Measurements from ENCODE around the gene GAN. TPM values are rescaled to one million over a fixed set of nuclear protein-coding genes. Genes with fewer than 3 reads are reported as not detected.

GAN gene
- total and polyA plus RNA-seq, 2 of the 4 experiments (the other 2 are of a cell fraction), result 1.1 to 5.7 TPM

DNA sequence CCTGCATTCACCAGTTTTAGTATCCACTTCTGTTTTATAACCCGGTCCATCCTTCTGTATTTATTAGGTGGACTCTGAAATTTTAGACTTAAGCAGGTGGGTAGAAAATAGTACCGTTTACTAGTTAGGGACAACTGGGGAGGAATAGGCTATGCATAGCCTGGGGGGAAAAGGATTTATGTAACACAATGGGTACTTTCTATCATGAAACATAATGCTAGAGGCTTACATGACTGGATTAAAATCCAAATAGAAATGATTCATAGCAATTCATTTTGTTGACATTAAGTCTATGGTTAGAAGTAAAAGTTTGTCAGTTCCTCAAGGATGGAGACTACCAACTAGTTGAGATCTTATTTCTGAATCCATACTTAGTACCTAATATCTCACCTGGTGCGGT lies 18.6 kb downstream of the GAN start:
- H3K36me3 ChIP-seq (ENCODE audit: control insufficient read depth, insufficient read depth, low read length), result no peaks in the 10 kb centered on the region
- H3K27me3 ChIP-seq (ENCODE audit: control insufficient read depth, insufficient read depth, low read length), result no peaks in the 10 kb centered on the region
- no peak for DNase-seq
- H2AFZ ChIP-seq (replicated peaks; ENCODE audit: low read length, poor library complexity), result no peak overlapping the region
- ChIA-PET POLR2A (ENCODE audit: unreplicated experiment) (no interaction called here), CTCF (no interaction called here)
- H3K4ac ChIP-seq (ENCODE audit: low read depth, low read length), result no peak overlapping the region
- no peak overlapping the region for H2AK9ac ChIP-seq (replicated peaks; ENCODE audit: low read depth, low read length, poor library complexity)
- dilution Hi-C loops (cut with HindIII; ENCODE audit: low sequenced_read_pairs, unreplicated experiment) (no loop called here), intact Hi-C loops (cut with micrococcal nuclease) (no loop called here), in situ Hi-C loops (cut with MboI; ENCODE audit: low sequenced_read_pairs) (no loop called here)
- no peak overlapping the region for H2BK120ac ChIP-seq (ENCODE audit: low read depth, low read length)
- H3K9me1 ChIP-seq (ENCODE audit: insufficient read depth, low read length), result peaks cover 11% of the 10 kb centered on the region
- H3K23ac ChIP-seq (ENCODE audit: low read depth, low read length), result no peak overlapping the region
- H4K91ac ChIP-seq (ENCODE audit: insufficient read depth, low read depth, low read length), result no peak overlapping the region
- no peak overlapping the region for H3K9ac ChIP-seq (ENCODE audit: low read depth, low read length)
- no peak overlapping the region for H3K4me3 ChIP-seq (ENCODE audit: insufficient read depth, low read depth, low read length)
- no peak overlapping the region for H2AK5ac ChIP-seq (ENCODE audit: low read depth, low read length)
- no peak overlapping the region for H2BK5ac ChIP-seq (ENCODE audit: low read depth, low read length, poor library complexity, severe bottlenecking)
- TF ChIP-seq, protein P1, sequence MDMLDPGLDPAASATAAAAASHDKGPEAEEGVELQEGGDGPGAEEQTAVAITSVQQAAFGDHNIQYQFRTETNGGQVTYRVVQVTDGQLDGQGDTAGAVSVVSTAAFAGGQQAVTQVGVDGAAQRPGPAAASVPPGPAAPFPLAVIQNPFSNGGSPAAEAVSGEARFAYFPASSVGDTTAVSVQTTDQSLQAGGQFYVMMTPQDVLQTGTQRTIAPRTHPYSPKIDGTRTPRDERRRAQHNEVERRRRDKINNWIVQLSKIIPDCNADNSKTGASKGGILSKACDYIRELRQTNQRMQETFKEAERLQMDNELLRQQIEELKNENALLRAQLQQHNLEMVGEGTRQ (IDR thresholded peaks at IDR 0.05; ENCODE audit: low read depth, low read length), result no peak
- TF ChIP-seq, protein P2, sequence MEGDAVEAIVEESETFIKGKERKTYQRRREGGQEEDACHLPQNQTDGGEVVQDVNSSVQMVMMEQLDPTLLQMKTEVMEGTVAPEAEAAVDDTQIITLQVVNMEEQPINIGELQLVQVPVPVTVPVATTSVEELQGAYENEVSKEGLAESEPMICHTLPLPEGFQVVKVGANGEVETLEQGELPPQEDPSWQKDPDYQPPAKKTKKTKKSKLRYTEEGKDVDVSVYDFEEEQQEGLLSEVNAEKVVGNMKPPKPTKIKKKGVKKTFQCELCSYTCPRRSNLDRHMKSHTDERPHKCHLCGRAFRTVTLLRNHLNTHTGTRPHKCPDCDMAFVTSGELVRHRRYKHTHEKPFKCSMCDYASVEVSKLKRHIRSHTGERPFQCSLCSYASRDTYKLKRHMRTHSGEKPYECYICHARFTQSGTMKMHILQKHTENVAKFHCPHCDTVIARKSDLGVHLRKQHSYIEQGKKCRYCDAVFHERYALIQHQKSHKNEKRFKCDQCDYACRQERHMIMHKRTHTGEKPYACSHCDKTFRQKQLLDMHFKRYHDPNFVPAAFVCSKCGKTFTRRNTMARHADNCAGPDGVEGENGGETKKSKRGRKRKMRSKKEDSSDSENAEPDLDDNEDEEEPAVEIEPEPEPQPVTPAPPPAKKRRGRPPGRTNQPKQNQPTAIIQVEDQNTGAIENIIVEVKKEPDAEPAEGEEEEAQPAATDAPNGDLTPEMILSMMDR (conservative IDR thresholded peaks at IDR 0.05; ENCODE audit: low read depth, low read length), result no peak
- TF ChIP-seq NFE2L2 (IDR thresholded peaks at IDR 0.05; ENCODE audit: low read depth, low read length) (no peak), POLR2A (IDR thresholded peaks at IDR 0.05; ENCODE audit: low read depth, low read length) (no peak)
- peaks cover 38 to 44% of the 10 kb centered on the region in 2 experiments for H3K79me1 ChIP-seq (ENCODE audit: low read depth in 1 of 2, low read length in 2 of 2)
- H3K27ac ChIP-seq (ENCODE audit: insufficient read depth, low read length), result no peak overlapping the region
- 100% methylated on average over 1 of the region's 3 CpGs; no CpG with 5 or more reads in 1 of the 2 experiments for WGBS, 2 experiments (ENCODE audit: extremely low coverage in 2 of 2, insufficient read length in 1 of 2)
- H2BK15ac ChIP-seq (ENCODE audit: low read depth, low read length), result no peak overlapping the region
- no peak overlapping the region for H3K14ac ChIP-seq (replicated peaks; ENCODE audit: low read depth, low read length)
- H3K4me1 ChIP-seq (ENCODE audit: control insufficient read depth, insufficient read depth, low read length), result peaks cover 2% of the 10 kb centered on the region; the same call in 1 of the 2 replicates
- H3K4me2 ChIP-seq (ENCODE audit: low read depth, low read length), result no peak overlapping the region
- H4K20me1 ChIP-seq (ENCODE audit: insufficient read depth, low read length), result peaks cover 25% of the 10 kb centered on the region
- H3K18ac ChIP-seq (ENCODE audit: low read depth, low read length), result no peak overlapping the region
- H3K9me3 ChIP-seq (ENCODE audit: control insufficient read depth, insufficient read depth, low read length), result no peaks in the 10 kb centered on the region
- no TSS peak for BruUV-seq (replicated peaks)
- no peak overlapping the region for H2BK20ac ChIP-seq (ENCODE audit: low read depth, low read length)
- H4K5ac ChIP-seq (ENCODE audit: low read depth, low read length), result no peak overlapping the region
- H4K8ac ChIP-seq (ENCODE audit: low read depth in 2 of 2, low read length in 2 of 2), result no peak overlapping the region
- ATAC-seq (ENCODE audit: low read depth), result no peak
- no peak overlapping the region for H3K56ac ChIP-seq (ENCODE audit: extremely low read depth, insufficient read depth, low read length)

Data from IMR-90 (cell line).